SKM-1 treated with dmso at 0.1 percent for 144 hours (cell line): ENCODE measurements around the gene FOSL2.

Source experiments
- DNase-seq: peaks from one replicate; lab custom pipeline; 2025; ENCODE audit not compliant: unreplicated experiment; lab: John Stamatoyannopoulos, UW

Gene FOSL2

DNA sequence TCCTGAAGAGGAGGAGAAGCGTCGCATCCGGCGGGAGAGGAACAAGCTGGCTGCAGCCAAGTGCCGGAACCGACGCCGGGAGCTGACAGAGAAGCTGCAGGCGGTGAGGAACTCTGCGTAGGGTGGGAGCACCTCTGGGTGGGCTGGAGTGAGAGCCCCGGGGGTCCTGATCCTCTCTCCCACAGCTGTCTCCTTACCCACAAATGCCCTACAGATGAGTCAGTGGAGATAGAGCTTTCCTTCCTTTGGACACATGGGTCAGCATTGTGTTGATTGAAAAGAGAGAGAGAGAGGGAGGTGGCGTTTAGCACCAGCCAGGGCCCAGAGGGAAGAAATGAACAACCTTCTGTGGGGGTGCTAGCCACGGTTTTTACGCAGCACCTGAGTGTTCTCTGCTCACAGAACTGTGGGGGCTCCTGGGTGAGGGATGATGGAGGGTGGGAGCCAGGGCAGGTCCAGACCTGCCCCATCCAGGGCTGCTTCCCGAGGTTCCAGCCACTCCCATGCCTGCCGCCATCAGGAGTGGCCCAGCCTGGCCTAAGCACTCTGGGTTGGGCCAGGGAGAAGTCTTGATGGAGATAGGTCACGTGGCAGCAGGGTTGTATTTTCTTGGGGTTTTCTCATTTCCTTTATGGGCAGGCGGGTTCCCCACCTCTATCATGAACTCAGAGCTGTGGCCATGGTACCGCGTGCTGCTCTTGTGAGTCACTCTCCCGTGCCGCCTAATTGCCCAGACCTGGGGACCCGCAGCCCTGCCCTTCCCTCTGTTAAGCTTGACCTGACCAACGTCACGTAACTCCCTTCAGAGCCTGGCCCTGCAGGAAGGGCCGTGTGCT lies 16.3 kb downstream of the FOSL2 start:
- no peak for DNase-seq

DNA sequence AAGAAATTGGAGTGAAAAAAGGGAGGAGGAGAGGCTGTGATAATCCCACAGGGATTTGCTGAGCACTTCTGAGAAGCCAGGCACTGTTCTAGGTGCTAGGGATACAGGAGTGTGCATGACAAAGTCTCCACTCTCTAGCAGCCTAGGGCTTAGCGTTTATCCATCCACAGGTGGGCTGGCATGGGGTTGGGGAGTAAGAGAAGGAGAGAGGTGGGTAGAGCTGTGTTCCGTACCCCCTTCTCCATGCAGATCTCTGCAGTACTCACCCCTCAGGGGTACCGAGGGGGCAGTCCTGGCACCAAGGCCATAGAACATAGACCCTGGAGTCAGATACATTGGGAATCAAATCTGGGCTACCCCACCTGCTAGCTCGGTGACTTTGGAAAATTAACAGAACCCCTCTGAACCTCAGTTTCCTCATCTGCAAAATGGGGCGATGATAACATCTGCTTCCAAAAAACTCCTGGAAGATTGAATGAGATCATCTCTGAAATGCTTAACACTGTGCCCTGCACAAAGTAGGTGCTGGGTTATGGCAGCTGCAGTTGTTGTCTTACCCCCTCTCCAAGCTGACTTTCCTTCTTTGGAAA lies 18.6 kb downstream of the FOSL2 start:
- DNase-seq: no peak

DNA sequence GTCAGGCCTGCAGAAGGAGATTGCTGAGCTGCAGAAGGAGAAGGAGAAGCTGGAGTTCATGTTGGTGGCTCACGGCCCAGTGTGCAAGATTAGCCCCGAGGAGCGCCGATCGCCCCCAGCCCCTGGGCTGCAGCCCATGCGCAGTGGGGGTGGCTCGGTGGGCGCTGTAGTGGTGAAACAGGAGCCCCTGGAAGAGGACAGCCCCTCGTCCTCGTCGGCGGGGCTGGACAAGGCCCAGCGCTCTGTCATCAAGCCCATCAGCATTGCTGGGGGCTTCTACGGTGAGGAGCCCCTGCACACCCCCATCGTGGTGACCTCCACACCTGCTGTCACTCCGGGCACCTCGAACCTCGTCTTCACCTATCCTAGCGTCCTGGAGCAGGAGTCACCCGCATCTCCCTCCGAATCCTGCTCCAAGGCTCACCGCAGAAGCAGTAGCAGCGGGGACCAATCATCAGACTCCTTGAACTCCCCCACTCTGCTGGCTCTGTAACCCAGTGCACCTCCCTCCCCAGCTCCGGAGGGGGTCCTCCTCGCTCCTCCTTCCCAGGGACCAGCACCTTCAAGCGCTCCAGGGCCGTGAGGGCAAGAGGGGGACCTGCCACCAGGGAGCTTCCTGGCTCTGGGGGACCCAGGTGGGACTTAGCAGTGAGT lies 19.4 kb downstream of the FOSL2 start:
- no peak for DNase-seq

DNA sequence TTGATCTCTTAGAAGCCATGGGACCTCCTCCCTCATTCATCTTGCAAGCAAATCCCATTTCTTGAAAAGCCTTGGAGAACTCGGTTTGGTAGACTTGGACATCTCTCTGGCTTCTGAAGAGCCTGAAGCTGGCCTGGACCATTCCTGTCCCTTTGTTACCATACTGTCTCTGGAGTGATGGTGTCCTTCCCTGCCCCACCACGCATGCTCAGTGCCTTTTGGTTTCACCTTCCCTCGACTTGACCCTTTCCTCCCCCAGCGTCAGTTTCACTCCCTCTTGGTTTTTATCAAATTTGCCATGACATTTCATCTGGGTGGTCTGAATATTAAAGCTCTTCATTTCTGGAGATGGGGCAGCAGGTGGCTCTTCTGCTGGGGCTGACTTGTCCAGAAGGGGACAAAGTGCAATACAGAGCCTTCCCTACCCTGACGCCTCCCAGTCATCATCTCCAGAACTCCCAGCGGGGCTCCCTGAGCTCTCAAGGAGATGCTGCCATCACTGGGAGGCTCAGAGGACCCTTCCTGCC lies 20.0 kb downstream of the FOSL2 start:
- DNase-seq: no peak

DNA sequence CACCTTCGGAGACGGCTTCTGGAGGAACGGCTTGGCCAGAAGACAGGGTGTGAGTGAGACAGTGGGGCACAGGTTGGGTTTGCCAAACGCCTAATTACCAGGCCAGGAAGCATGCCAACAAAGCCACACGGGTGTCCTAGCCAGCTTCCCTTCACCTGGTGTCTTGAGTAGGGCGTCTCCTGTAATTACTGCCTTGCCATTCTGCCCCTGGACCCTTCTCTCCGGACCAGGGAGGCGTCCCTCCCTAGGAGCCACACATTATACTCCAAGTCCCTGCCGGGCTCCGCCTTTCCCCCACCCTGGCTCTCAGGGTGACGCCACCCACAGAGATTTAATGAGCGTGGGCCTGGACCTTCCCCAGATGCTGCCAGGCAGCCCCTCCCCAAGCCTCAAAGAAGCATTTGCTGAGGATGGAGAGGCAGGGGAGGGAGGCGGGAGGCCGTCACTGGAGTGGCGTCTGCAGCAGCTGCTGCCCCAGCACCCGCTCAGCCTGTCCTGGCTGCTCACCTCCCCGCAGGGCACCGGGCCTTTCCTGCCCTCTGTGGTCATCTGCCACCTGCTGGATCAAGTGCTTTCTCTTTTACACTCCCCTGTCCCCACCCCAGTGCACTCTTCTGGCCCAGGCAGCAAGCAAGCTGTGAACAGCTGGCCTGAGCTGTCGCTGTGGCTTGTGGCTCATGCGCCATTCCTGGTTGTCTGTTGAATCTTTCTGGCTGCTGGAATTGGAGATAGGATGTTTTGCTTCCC lies 20.7 kb downstream of the FOSL2 start:
- no peak for DNase-seq

DNA sequence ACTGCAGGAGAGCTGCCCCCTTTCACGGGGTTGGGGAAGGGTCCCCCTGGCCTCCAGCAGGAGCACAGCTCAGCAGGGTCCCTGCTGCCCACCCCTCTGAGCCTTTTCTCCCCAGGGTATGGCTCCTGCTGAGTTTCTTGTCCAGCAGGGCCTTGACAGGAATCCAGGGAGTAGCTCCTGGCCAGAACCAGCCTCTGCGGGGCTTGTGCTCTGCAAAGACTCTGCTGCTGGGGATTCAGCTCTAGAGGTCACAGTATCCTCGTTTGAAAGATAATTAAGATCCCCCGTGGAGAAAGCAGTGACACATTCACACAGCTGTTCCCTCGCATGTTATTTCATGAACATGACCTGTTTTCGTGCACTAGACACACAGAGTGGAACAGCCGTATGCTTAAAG lies 21.2 kb downstream of the FOSL2 start:
- no peak for DNase-seq

DNA sequence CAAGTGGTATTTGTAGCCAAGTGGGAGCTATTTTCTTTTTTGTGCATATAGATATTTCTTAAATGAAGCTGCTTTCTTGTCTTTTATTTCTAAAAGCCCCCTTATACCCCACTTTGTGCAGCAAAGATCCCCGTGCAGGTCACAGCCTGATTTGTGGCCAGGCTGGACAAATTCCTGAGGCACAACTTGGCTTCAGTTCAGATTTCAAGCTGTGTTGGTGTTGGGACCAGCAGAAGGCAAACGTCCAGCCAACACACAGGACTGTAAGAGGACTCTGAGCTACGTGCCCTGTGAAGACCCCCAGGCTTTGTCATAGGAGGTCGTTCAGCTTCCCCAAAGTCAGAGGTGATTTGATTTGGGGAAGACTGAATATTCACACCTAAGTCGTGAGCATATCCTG lies 21.9 kb downstream of the FOSL2 start:
- no peak for DNase-seq

DNA sequence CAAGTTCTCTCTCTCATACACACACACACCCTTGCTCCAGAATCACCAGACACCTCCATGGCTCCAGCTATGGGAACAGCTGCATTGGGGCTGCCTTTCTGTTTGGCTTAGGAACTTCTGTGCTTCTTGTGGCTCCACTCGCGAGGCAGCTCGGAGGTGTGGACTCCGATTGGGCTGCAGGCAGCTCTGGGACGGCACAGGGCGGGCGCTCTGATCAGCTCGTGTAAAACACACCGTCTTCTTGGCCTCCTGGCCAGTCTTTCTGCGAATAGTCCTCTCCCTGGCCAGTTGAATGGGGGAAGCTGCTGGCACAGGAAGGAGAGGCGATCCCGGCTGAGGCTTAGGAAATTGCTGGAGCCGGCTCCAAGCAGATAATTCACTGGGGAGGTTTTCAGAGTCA lies 22.4 kb downstream of the FOSL2 start:
- DNase-seq: no peak

DNA sequence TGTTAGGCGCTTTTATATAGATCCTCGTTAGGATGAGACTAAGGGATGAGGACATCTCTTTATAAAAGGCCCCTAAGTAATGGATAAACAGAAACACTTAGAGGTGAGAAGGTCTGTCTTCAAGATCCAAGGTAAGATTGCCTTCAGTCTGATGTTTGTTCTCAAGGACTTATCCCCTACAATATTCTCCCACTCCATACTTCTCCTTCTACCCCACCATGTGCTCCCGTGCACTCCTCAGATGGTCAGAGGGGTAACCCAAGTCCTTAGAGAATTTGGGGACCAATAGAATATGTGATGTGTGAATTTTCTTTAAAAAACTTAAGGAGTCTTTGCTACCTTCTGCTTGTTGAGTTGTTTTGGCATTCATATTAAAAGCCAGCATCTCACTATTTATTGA lies 23.1 kb downstream of the FOSL2 start:
- no peak for DNase-seq

DNA sequence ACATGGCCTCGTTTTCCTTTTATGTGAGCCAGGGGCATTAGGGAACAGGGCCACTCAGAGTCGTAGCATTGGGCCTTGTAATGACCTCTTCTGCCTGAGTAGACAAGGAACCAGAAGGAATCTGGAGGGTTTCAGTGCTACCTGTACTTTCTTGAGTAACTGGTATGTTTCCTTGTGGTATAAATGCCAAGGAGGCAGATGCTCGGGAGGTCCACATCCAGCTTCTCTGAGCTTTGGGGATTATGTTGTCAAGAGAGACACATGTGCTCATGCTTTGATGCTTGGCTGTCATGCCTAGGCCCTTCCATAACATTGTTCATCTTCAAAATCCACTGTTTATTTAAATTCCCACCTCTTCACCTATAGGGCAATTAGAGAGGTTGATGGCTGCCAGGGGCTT lies 26.3 kb downstream of the FOSL2 start:
- no peak for DNase-seq

DNA sequence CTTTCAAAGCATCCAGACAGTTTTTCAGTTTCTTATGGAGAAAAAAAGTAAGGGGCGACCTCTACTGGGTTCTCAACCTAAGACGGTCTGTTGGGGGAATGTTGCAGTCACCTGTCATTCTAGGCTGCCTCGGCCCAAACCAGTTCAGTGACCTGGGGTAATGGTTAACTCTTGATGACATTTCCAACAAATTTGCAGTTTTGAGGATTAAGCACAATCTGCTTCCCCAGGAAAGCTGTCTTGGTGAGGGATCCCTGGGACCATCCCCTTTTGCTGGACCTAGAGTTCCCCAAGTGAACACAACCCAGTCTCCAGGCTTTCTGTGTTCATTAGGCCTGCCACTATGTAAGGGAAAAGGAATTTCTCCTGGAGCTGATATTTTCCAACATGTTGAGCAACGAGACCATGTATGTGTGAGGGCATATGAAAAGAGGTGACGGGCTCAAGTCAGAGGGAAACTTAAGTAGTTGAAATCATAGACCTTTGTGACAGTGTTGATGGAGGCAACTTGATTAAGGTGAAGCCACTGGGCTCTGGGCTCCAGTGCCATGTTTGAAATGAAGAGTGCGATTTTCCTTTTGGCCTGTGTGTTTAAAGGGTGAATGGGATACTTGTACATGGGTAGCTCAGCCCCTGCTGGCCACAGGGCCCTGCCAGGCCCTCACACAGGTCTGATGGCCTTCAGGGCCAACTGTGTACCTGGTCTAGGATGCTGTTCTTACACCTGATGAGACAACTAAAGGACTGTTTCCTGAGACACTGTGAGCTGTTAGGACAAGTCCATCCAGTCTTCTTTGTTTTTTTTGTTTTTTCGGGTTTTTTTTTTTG lies 27.0 kb downstream of the FOSL2 start:
- DNase-seq: peak; percentile 8

DNA sequence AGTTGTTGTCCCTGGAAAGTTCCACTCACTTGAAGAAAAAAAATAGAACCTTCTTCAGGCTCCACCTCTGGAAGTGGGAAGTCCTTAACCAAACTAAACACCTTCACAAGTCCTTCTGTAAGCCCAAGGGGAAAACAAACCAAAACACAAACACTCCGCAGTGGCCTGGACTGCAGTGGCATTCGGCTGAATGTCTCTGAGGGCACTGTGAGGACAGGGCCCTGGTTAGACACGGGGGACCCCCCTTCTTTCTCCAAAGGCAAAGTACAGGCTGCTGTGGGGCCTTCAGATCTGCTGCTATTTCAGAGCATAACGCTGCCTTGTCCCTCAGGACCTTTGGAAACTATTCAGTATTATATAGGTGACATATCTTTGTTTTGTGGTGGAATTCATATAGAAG lies 28.1 kb downstream of the FOSL2 start:
- DNase-seq: no peak

DNA sequence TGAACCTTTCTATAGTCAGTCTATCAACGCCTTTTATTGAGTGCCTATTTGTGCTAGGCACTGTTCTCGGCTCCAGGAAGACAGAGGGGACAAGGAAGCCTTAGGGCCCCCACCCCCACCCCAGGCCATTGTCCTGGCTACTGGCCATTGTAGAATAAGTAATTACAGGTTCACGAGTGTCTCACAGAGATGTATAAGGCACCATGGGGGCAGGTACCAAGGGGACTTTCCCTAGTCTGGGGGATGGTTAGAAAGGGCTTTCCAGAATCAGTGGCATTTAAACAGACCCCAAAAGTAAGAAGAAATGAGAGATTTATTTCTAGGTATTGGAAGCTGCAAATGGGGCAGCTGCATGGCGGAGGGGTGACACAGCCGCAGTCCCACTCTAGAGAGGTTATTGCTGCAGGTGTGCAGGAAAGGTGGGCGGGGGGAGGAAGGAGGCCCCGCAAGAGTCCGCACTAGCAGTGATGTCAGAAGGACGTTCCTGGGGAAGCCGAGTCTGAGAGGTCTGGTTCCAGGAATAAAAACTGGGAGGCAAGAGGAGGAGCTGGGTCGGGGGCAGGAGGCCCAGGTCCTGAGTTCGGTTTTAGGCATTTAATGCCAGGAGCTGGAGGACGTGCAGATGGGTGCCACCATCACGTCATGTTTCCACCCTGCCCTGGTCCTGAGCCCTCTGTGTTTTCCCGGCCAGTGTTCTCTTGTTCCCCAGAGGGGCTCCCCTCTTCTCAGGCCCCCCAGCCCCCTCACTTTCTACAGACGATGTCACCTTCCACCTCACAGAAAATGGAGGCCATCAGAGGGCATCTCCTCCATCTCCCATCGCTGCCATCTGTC lies 30.5 kb downstream of the FOSL2 start:
- no peak for DNase-seq

DNA sequence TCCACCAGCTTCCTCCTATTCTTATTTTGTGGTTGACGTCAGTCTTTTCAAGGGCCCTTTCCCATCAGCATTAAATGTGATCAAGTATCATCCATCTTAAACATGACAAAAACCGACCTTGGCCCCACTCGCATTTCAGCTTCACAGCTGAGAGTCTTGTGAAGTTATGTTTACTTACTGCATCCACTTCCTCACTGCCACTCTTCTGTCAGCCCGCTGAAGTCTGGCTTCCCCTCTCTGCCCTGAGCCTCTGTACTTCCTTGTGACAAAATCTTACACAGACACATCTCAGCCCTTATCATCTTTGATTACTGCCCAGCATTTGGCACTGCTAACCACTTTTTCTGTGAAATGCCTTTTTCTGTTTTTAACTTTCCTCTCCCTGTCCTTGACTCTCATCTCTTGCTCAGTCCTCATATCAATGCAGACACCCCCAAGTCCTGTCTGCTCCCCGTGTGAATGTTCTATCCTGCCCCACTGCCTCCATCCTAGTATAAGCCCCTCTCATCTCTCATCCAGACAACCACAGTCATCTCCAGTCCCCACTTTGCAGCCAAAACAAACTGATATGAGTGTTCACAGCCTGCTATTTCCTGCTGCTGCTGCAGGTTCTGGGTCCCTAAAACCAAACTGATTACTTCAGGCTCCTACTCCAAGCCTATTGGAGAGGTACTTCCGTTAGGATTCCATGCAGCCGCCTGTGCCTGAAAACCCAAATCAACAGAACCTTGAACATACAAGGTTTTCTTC lies 31.4 kb downstream of the FOSL2 start:
- peak; percentile 39 for DNase-seq

DNA sequence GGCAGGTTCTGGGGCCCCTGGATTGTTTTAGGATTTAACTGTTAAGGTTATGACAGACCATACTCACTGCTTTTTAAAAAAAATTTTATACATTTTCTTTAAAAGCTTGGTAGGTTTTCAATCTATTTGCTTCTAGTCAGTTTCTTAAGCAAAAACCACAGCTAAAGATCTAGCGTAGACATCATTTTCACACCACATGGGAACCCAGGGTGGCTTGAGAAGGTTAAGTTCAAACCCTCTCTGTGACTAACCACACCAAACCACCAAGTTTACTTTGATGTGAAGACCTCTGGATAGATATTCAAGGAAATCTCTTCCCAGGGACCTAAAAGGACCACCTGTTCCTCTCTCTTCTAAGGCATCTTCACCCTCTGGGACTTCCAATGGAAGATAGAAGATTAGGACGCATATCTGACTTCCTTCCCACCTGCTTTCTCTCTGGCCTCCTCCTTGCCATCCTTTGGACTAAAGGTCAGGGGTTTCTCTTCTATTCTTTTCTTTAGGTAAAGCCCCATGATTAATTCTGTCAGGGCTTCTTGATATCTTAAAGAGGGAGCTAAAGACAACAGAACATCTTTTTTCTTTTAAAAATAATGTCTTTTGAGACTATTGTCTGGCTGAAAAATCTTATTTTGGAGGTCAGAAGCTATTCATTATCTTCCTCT lies 32.3 kb downstream of the FOSL2 start:
- DNase-seq: no peak

DNA sequence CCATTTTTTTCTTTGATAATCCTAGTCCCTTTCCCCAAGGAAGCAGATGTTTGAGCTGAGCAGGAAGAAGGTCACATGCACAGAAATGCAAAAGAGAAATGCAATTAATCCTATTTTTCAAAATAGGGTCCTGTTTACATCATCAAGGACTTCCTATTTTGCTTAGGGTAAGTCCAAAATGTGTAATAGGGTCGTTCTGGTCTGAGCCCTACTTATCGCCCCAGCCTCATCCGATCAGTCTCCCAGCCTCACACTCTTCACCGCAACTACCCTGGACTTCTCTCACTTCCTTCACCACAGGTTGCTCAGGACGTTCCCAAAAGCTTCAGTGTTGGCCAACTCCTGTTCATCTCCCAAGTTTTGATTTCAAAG lies 32.8 kb downstream of the FOSL2 start:
- DNase-seq: no peak

DNA sequence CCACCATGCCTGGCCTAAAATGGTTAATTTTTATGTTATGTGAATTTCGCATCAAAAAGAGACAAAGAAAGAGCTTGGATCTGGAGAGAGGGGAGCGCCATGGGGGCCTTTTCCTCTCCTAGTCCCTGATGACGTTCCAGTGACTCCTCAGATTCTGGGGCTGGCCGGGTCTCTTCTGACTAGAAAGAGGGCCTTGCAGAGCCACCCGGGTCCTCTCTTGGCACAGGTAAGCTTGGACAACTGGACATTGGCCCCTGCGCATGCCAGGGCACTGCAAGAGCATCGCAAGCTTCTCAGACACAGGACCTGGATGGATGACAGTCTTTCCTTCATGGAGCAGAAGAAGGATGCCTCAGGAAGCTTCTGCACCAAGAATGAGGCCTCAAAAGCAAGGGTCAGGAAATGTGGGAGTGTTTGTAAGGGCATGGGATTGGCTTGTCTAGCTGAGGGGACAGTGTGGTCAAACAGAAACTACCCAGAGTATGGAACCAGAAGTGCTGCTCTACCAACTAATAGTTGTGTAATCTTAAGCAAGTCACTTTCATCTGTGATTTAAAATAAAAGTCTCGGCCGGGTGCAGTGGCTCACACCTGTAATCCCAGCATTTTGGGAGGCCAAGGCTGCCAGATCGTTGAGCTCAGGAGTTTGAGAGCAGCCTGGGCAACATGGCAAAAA lies 35.2 kb downstream of the FOSL2 start:
- no peak for DNase-seq

DNA sequence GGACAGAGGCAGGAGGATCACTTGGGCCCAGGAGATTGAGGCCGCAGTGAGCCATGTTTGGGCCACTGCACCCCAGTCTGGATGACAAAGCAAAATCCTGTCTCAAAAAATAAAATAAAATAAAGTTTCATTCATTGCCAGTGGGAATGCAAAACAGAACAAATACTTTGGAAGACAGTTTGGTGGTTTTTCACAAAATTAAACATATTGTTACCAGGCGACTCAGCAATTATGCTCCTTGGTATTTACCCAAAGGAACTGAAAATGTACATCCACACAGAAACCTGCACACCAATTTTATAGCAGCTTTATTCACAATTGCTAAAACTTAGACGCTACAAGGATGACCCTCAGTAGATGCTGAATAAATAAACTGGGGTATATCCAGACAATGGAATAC lies 35.8 kb downstream of the FOSL2 start:
- DNase-seq: no peak
